NK-92 (cell line): ENCODE measurements around the gene UFL1.
"Not testable (repeated sequence)": the region's sequence is repeated elsewhere in the genome, so short reads cannot be mapped to it uniquely, and the experiment has no call there.

Source experiments
- DNase-seq: peaks from one replicate; lab custom pipeline; 2025; ENCODE audit not compliant: unreplicated experiment; lab: John Stamatoyannopoulos, UW

Gene UFL1

GRCh38 chr6:96521644-96522464 is at the start of gene UFL1:
UFL1 (plus strand) TSS chr6:96521806; CDS start chr6:96521874, 68 bp downstream.
- DNase-seq, result peak; percentile 82

GRCh38 chr6:96472291-96472690 is 49.3 kb upstream of the UFL1 start:
- not testable (repeated sequence) for DNase-seq

GRCh38 chr6:96478695-96479094 is 42.9 kb upstream of the UFL1 start:
- DNase-seq, result no peak

GRCh38 chr6:96491926-96492325 is 29.7 kb upstream of the UFL1 start:
- DNase-seq, result no peak

- no peak for DNase-seq
These were observed 21.8 kb upstream of the UFL1 start for GRCh38 chr6:96499781-96500180.

GRCh38 chr6:96502915-96503314 is 18.7 kb upstream of the UFL1 start:
- no peak for DNase-seq

GRCh38 chr6:96505363-96505762 is 16.2 kb upstream of the UFL1 start:
- DNase-seq, result no peak

- DNase-seq, result no peak
These were observed 12.3 kb upstream of the UFL1 start for GRCh38 chr6:96509281-96509680.

GRCh38 chr6:96520171-96521115 is 1.2 kb upstream of the UFL1 start:
- no peak for DNase-seq

GRCh38 chr6:96521306-96521643 is 331 bp upstream of the UFL1 start:
- no peak for DNase-seq

- no peak for DNase-seq
These were observed 931 bp downstream of the UFL1 start for GRCh38 chr6:96522465-96523009.

GRCh38 chr6:96528193-96528592 is 6.6 kb downstream of the UFL1 start:
- no peak for DNase-seq

GRCh38 chr6:96532399-96532798 is 10.8 kb downstream of the UFL1 start:
- no peak for DNase-seq

- DNase-seq, result no peak
These were observed 16.1 kb downstream of the UFL1 start for GRCh38 chr6:96537726-96538125.

- no peak for DNase-seq
These were observed 21.1 kb downstream of the UFL1 start for GRCh38 chr6:96542702-96543101.

- no peak for DNase-seq
These were observed 24.3 kb downstream of the UFL1 start for GRCh38 chr6:96545882-96546281.

- no peak for DNase-seq
These were observed 26.0 kb downstream of the UFL1 start for GRCh38 chr6:96547654-96548053.

- DNase-seq, result no peak
These were observed 33.0 kb downstream of the UFL1 start for GRCh38 chr6:96554558-96554957.

GRCh38 chr6:96559740-96560139 is 38.1 kb downstream of the UFL1 start:
- not testable (repeated sequence) for DNase-seq

- DNase-seq, result no peak
These were observed 41.3 kb downstream of the UFL1 start, which contains the start of gene FHL5 for GRCh38 chr6:96562886-96563285. FHL5 (plus strand) TSS chr6:96563128; CDS start chr6:96603614, 40,486 bp downstream.

GRCh38 chr6:96563853-96564252 is 42.2 kb downstream of the UFL1 start:
- DNase-seq, result no peak

GRCh38 chr6:96570053-96570452 is 48.4 kb downstream of the UFL1 start:
- DNase-seq, result no peak
